MM.1S (cell line): Measurements from ENCODE around the gene FOXO1.

Experiments
- CTCF ChIP-seq: fragments of 300-600 bp; sonication (generic); IDR thresholded peaks from 2 replicates; pipeline ENCODE4 v1.5.1; 2016; ENCODE audit warnings: antibody characterized with exemption, low read length, mixed read lengths
- EZH2 ChIP-seq: fragments of 300-600 bp; sonication (generic); optimal IDR thresholded peaks from 2 replicates; pipeline ENCODE3; 2017; ENCODE audit warnings: low read depth, mild to moderate bottlenecking, antibody characterized with exemption, low read length, mixed read lengths
- EZH2phosphoT487 ChIP-seq: fragments of 300-600 bp; sonication (generic); IDR thresholded peaks from 2 replicates; pipeline ENCODE4 v1.6.1; 2018; ENCODE audit warnings: antibody characterized with exemption, low read length

- no peak for TF ChIP-seq CTCF
- TF ChIP-seq EZH2phosphoT487 = no peak
- TF ChIP-seq EZH2 = no peak
Observed at GRCh38 chr13:40648841-40649240, 17.6 kb downstream of the FOXO1 start.
